Measurements from ENCODE around the gene SHLD1.

GRCh38 chr20:5890773-5891441 lies 140.7 kb downstream of the SHLD1 start:
- TF ChIP-seq YY1 (IDR thresholded peaks at IDR 0.05; ENCODE audit: insufficient read depth, insufficient read length) (no peak), ZNF274 (IDR thresholded peaks at IDR 0.05; ENCODE audit: low read depth, low read length) (no peak)
